GM18909 (cell line): Measurements from ENCODE around the gene ABL2.

ENCODE experiments used
- ATAC-seq: cut with Tn5 transposase; IDR thresholded peaks from one replicate; pipeline ENCODE4 v1.9.1; 2021; ENCODE audit warnings: mild to moderate bottlenecking; ENCODE audit not compliant: unreplicated experiment, poor library complexity

The ABL2 gene

GRCh38 chr1:179061360-179062282, 167.9 kb downstream of the ABL2 start:
- no peak for ATAC-seq

- no peak for ATAC-seq
Measured at GRCh38 chr1:179058487-179059483, 170.7 kb downstream of the ABL2 start.

GRCh38 chr1:179055937-179056336, 173.5 kb downstream of the ABL2 start:
- no peak for ATAC-seq

GRCh38 chr1:179053486-179053885, 176.0 kb downstream of the ABL2 start:
- ATAC-seq: no peak

GRCh38 chr1:179052776-179053175, 176.7 kb downstream of the ABL2 start:
- no peak for ATAC-seq
